ENCODE measurements around the gene BMP2K. TPM values are rescaled to one million over a fixed set of nuclear protein-coding genes. Genes with fewer than 3 reads are reported as not detected.

BMP2K gene
- total RNA-seq, 1 donor from 2014 or later: 45.6 TPM

DNA sequence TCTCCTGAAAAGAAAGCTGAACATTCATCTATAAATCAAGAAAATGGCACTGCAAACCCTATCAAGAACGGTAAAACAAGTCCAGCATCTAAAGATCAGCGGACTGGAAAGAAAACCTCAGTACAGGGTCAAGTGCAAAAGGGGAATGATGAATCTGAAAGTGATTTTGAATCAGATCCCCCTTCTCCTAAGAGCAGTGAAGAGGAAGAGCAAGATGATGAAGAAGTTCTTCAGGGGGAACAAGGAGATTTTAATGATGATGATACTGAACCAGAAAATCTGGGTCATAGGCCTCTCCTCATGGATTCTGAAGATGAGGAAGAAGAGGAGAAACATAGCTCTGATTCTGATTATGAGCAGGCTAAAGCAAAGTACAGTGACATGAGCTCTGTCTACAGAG, 134.5 kb downstream of the BMP2K start:
- TF ChIP-seq, protein P1, sequence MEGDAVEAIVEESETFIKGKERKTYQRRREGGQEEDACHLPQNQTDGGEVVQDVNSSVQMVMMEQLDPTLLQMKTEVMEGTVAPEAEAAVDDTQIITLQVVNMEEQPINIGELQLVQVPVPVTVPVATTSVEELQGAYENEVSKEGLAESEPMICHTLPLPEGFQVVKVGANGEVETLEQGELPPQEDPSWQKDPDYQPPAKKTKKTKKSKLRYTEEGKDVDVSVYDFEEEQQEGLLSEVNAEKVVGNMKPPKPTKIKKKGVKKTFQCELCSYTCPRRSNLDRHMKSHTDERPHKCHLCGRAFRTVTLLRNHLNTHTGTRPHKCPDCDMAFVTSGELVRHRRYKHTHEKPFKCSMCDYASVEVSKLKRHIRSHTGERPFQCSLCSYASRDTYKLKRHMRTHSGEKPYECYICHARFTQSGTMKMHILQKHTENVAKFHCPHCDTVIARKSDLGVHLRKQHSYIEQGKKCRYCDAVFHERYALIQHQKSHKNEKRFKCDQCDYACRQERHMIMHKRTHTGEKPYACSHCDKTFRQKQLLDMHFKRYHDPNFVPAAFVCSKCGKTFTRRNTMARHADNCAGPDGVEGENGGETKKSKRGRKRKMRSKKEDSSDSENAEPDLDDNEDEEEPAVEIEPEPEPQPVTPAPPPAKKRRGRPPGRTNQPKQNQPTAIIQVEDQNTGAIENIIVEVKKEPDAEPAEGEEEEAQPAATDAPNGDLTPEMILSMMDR (IDR thresholded peaks at IDR 0.05): no peak
- Histone ChIP-seq H3K27ac (no peak overlapping the region), H3K27me3 (no peaks in the 10 kb centered on the region), H3K4me3 (no peak overlapping the region), H3K36me3 (peaks cover 13% of the 10 kb centered on the region), H3K9me3 (no peaks in the 10 kb centered on the region), H3K4me1 (no peaks in the 10 kb centered on the region)
- no peak for DNase-seq
- intact Hi-C loops (cut with DNase I): no loop called here
- no peak for ATAC-seq

DNA sequence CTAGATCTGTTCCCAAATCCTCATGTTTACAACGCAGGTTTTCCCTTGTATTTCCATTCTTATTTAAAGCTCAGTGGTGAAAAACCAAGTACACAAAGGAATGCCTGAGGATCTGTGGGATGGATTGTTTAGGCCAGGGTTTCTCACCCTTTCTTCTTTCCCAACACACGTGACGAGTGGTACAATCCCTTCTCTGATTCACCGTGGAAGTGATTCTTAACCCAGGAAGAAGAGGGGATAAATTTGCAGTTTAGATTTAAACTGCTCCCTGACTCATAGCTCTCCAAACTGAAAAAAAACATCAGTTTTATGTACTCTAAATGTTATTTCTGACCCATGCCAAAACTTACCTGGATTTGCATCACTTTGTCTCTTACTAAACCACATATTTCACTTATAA, 146.1 kb downstream of the BMP2K start:
- intact Hi-C loops (cut with DNase I): no loop called here
- no peaks in the 10 kb centered on the region for H3K4me1 ChIP-seq
- peaks cover 8% of the 10 kb centered on the region for H3K36me3 ChIP-seq
- no peak overlapping the region for H3K4me3 ChIP-seq
- H3K27me3 ChIP-seq: no peaks in the 10 kb centered on the region
- H3K27ac ChIP-seq: no peak overlapping the region
- TF ChIP-seq, protein P1 (IDR thresholded peaks at IDR 0.05): no peak
- no peaks in the 10 kb centered on the region for H3K9me3 ChIP-seq
- DNase-seq: no peak
- ATAC-seq: no peak

DNA sequence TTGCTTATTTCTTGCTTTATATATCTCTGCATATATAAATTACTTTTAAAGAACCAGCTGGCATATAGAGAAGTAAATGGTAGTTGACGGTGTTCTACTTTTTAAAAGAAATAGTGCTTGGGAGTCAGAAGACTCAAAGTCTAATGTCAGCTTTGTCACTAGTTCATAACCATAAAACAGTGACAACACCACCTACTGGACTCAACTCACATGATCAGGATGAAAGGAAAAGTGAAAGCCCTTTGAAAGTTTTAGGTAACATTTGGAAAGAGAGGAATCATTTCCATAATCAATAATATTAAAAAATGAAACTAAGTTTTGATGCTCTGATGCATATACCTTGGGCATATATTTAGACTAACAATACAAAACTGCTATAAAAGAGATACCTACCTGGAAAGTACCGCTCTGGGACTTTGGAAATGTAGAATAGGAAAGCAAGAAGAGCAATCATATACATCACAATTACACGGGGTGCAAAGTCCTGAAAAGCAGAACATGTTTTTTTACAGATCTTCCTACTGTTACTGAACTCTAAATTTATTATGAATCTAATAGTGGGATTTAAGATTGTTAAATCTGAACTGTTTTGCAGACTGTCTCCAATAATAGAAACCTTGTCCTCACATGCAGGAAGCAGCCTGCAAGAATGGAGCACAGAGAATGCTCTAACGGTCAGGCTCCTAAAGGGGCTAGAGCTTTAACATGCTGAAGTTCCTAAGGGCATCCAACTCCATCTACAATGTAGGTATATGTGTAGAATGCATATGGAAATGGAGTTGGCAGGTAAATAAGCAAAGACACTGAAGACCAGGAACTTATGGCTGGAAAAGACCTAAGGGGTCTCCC, 147.5 kb downstream of the BMP2K start:
- Histone ChIP-seq H3K27ac (no peak overlapping the region), H3K9me3 (no peaks in the 10 kb centered on the region), H3K36me3 (peaks cover 15% of the 10 kb centered on the region), H3K27me3 (no peaks in the 10 kb centered on the region), H3K4me1 (no peaks in the 10 kb centered on the region), H3K4me3 (no peak overlapping the region)
- ATAC-seq: no peak
- DNase-seq: no peak
- TF ChIP-seq, protein P1 (IDR thresholded peaks at IDR 0.05): no peak
- intact Hi-C loops (cut with DNase I): no loop called here

DNA sequence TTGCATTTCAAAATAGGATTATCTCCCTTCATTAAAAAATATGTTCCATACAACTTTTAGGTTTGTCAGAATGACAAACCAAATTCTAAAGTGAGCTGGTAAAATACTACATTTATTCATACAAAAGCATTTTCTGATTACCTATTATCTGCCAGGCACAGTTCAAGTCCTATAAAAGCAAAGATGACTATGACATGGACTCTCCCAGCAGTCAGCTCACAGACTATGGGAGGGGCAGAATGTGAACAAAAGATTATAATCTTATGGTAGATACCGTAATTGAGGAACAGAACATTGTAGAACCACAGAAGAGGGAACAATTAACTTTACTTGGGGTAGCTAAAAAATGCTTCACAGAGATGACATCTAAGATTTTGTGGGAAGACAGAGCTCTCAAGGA, 150.7 kb downstream of the BMP2K start:
- Histone ChIP-seq H3K9me3 (no peaks in the 10 kb centered on the region), H3K4me1 (no peaks in the 10 kb centered on the region), H3K4me3 (no peak overlapping the region), H3K36me3 (peaks cover 17% of the 10 kb centered on the region), H3K27ac (no peak overlapping the region), H3K27me3 (no peaks in the 10 kb centered on the region)
- intact Hi-C loops (cut with DNase I): no loop called here
- ATAC-seq: no peak
- DNase-seq: no peak
- TF ChIP-seq, protein P1 (IDR thresholded peaks at IDR 0.05): no peak

DNA sequence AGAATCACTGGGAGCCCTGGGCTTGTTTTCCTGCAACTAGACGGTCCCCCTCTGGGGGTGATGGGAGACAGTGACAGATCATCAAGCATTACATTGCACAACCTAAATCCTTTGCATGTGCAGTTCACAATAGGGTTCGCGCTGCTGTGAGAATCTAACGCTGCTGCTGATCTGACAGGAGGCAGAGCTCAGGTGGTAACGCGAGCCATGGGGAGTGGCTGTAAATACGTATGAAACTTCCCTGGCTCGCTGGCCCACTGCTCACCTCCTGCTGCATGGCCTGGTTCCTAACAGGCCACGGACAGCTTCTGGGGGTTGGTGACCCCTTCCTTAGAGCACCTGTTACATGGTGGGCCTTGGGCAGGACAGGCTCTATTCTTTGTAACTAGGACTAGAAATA, 152.7 kb downstream of the BMP2K start:
- Histone ChIP-seq H3K27me3 (no peaks in the 10 kb centered on the region), H3K4me1 (no peaks in the 10 kb centered on the region), H3K9me3 (no peaks in the 10 kb centered on the region), H3K36me3 (peaks cover 23% of the 10 kb centered on the region), H3K27ac (no peak overlapping the region), H3K4me3 (no peak overlapping the region)
- TF ChIP-seq, protein P1 (IDR thresholded peaks at IDR 0.05): no peak
- intact Hi-C loops (cut with DNase I): no loop called here
- DNase-seq (no peak), ATAC-seq (no peak)
